Measurements from ENCODE around the gene RNF212B. TPM values are rescaled to one million over a fixed set of nuclear protein-coding genes. Genes with fewer than 3 reads are reported as not detected.
A peak's percentile ranks its signal among the peaks of the same experiment; 100 is the strongest.

The RNF212B gene
- total and polyA plus RNA-seq, 2 of the 13 experiments (the other 11 are each of a cell fraction or from before 2014, with no cell fraction given), result 0.05 TPM; not detected in 1

DNA sequence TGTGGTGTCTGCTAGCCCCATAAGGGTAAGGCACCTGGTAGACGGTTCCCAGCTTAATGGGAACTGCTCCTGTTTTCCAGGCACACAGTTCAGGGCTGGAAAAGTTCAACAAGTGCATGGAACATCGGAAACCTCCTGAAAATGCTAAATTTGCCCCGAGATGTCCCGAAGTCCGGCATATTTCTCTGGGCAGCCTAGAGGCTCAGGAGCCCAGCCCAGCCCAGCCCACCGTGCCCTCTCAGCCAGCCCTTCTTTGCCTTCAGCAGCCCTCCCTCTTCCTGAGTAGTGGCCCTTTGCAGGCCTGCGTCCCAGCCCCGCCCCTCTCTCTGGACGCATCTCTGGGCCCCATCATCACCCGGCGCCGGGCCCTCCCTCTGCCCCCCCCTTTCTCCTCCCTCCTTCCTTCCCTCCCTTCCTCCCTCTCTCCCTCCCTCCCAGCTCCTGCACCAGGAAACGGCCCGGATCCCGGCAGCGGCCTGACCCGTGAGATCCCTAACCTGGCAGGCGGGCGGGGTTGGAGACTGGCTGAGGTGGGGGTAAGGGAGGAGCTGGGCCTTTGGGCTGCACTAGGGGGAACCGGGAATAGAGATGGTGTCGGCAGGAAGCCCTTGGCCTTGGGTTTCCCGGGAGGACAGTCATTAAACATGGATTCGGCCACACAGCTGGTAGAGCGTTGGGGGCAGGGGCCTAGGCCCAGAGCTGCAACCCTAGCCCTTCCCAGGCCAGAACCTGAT, 68.8 kb downstream of the RNF212B start, which contains the start of gene BCL2L2 (continued):
- TF ChIP-seq, protein P1, sequence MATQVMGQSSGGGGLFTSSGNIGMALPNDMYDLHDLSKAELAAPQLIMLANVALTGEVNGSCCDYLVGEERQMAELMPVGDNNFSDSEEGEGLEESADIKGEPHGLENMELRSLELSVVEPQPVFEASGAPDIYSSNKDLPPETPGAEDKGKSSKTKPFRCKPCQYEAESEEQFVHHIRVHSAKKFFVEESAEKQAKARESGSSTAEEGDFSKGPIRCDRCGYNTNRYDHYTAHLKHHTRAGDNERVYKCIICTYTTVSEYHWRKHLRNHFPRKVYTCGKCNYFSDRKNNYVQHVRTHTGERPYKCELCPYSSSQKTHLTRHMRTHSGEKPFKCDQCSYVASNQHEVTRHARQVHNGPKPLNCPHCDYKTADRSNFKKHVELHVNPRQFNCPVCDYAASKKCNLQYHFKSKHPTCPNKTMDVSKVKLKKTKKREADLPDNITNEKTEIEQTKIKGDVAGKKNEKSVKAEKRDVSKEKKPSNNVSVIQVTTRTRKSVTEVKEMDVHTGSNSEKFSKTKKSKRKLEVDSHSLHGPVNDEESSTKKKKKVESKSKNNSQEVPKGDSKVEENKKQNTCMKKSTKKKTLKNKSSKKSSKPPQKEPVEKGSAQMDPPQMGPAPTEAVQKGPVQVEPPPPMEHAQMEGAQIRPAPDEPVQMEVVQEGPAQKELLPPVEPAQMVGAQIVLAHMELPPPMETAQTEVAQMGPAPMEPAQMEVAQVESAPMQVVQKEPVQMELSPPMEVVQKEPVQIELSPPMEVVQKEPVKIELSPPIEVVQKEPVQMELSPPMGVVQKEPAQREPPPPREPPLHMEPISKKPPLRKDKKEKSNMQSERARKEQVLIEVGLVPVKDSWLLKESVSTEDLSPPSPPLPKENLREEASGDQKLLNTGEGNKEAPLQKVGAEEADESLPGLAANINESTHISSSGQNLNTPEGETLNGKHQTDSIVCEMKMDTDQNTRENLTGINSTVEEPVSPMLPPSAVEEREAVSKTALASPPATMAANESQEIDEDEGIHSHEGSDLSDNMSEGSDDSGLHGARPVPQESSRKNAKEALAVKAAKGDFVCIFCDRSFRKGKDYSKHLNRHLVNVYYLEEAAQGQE (IDR thresholded peaks at IDR 0.05; ENCODE audit: borderline replicate concordance in 1 of 2, low read depth in 1 of 2, low read length in 2 of 2), result peak in 1 of 2 experiments; percentile 70; a peak in 2 of 4 replicates
- peak; percentile 96 for TF ChIP-seq ZFY (CRISPR knock-in tag; IDR thresholded peaks at IDR 0.05)
- TF ChIP-seq YEATS2 (CRISPR knock-in tag; IDR thresholded peaks at IDR 0.05; ENCODE audit: borderline replicate concordance), result peak; percentile 93
- TF ChIP-seq KMT2B (CRISPR knock-in tag; IDR thresholded peaks at IDR 0.05), result peak; percentile 91
- TF ChIP-seq SALL1 (CRISPR knock-in tag; IDR thresholded peaks at IDR 0.05), result peak; percentile 96
- TF ChIP-seq, protein P2, sequence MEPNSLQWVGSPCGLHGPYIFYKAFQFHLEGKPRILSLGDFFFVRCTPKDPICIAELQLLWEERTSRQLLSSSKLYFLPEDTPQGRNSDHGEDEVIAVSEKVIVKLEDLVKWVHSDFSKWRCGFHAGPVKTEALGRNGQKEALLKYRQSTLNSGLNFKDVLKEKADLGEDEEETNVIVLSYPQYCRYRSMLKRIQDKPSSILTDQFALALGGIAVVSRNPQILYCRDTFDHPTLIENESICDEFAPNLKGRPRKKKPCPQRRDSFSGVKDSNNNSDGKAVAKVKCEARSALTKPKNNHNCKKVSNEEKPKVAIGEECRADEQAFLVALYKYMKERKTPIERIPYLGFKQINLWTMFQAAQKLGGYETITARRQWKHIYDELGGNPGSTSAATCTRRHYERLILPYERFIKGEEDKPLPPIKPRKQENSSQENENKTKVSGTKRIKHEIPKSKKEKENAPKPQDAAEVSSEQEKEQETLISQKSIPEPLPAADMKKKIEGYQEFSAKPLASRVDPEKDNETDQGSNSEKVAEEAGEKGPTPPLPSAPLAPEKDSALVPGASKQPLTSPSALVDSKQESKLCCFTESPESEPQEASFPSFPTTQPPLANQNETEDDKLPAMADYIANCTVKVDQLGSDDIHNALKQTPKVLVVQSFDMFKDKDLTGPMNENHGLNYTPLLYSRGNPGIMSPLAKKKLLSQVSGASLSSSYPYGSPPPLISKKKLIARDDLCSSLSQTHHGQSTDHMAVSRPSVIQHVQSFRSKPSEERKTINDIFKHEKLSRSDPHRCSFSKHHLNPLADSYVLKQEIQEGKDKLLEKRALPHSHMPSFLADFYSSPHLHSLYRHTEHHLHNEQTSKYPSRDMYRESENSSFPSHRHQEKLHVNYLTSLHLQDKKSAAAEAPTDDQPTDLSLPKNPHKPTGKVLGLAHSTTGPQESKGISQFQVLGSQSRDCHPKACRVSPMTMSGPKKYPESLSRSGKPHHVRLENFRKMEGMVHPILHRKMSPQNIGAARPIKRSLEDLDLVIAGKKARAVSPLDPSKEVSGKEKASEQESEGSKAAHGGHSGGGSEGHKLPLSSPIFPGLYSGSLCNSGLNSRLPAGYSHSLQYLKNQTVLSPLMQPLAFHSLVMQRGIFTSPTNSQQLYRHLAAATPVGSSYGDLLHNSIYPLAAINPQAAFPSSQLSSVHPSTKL (CRISPR knock-in tag; IDR thresholded peaks at IDR 0.05), result peak; percentile 86
- TF ChIP-seq, protein P3, sequence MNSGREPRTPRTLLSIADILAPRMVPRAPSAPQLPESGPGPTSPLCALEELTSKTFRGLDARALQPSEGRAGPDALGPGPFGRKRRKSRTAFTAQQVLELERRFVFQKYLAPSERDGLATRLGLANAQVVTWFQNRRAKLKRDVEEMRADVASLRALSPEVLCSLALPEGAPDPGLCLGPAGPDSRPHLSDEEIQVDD (CRISPR knock-in tag; IDR thresholded peaks at IDR 0.05; ENCODE audit: borderline replicate concordance), result no peak; the same call in 1 of the 2 replicates
- peak; percentile 66 for TF ChIP-seq BRD4 (CRISPR knock-in tag; IDR thresholded peaks at IDR 0.05)
- no peak; the same call in none of the 2 replicates for TF ChIP-seq ZNF782 (CRISPR knock-in tag; IDR thresholded peaks at IDR 0.05; ENCODE audit: borderline replicate concordance)
- TF ChIP-seq, protein P4, sequence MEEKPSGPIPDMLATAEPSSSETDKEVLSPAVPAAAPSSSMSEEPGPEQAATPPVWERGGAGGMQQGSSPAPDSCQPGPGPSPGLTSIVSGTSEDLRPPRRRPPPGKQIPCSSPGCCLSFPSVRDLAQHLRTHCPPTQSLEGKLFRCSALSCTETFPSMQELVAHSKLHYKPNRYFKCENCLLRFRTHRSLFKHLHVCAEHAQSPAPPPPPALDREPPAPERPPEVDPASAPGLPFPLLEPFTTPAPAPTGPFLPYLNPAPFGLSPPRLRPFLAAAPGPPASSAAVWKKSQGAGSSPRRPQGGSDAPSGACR (CRISPR knock-in tag; IDR thresholded peaks at IDR 0.05), result no peak
- TF ChIP-seq CHD2 (IDR thresholded peaks at IDR 0.05; ENCODE audit: low read depth, low read length), result peak; percentile 47
- TF ChIP-seq, protein P5, sequence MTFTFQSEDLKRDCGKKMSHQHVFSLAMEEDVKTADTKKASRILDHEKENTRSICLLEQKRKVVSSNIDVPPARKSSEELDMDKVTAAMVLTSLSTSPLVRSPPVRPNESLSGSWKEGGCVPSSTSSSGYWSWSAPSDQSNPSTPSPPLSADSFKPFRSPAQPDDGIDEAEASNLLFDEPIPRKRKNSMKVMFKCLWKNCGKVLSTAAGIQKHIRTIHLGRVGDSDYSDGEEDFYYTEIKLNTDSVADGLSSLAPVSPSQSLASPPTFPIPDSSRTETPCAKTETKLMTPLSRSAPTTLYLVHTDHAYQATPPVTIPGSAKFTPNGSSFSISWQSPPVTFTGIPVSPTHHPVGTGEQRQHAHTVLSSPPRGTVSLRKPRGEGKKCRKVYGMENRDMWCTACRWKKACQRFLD (CRISPR knock-in tag; IDR thresholded peaks at IDR 0.05; ENCODE audit: borderline replicate concordance), result peak; percentile 97; the same call in 1 of the 2 replicates
- TF ChIP-seq, protein P6, sequence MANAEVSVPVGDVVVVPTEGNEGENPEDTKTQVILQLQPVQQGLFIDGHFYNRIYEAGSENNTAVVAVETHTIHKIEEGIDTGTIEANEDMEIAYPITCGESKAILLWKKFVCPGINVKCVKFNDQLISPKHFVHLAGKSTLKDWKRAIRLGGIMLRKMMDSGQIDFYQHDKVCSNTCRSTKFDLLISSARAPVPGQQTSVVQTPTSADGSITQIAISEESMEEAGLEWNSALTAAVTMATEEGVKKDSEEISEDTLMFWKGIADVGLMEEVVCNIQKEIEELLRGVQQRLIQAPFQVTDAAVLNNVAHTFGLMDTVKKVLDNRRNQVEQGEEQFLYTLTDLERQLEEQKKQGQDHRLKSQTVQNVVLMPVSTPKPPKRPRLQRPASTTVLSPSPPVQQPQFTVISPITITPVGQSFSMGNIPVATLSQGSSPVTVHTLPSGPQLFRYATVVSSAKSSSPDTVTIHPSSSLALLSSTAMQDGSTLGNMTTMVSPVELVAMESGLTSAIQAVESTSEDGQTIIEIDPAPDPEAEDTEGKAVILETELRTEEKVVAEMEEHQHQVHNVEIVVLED (CRISPR knock-in tag; IDR thresholded peaks at IDR 0.05; ENCODE audit: borderline replicate concordance), result peak; percentile 92
- TF ChIP-seq NFATC3 (CRISPR knock-in tag; IDR thresholded peaks at IDR 0.05), result peak; percentile 98
- peak; percentile 98 for TF ChIP-seq SRSF1 (optimal IDR thresholded peaks at IDR 0.05; ENCODE audit: low read depth, low read length)
- TF ChIP-seq NR3C1 (CRISPR knock-in tag; IDR thresholded peaks at IDR 0.05), result no peak

Data from HepG2 (cell line).